ENCODE results near the gene TCF7L2.
A peak's percentile ranks its signal among the peaks of the same experiment; 100 is the strongest.

The TCF7L2 gene

DNA sequence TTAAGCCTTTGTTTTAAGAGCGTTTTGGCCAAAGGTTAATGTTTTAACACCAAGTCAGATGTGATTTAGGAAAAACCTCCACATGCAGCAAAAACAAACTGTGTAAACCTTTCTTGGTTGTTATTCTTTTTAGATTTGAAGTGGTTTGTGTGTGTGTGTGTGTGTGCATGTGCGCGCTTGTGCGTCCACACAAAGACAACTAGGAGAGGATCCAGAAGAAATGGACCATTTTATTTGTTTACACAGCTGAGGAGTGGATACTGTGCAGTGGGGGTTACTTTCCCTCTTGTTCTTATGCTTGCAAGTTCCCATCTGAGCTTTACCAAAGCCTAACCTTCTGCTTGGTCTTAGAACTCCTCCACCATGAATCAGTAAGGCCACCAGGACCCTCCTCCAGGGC lies 20.0 kb downstream of the TCF7L2 start:
- peaks cover 23% of the 10 kb centered on the region for H3K4me1 ChIP-seq (ENCODE audit: insufficient read depth, low read length, severe bottlenecking)
- TF ChIP-seq EZH2 (IDR thresholded peaks at IDR 0.05; ENCODE audit: borderline replicate concordance, low read length): no peak
- TF ChIP-seq, protein P1, sequence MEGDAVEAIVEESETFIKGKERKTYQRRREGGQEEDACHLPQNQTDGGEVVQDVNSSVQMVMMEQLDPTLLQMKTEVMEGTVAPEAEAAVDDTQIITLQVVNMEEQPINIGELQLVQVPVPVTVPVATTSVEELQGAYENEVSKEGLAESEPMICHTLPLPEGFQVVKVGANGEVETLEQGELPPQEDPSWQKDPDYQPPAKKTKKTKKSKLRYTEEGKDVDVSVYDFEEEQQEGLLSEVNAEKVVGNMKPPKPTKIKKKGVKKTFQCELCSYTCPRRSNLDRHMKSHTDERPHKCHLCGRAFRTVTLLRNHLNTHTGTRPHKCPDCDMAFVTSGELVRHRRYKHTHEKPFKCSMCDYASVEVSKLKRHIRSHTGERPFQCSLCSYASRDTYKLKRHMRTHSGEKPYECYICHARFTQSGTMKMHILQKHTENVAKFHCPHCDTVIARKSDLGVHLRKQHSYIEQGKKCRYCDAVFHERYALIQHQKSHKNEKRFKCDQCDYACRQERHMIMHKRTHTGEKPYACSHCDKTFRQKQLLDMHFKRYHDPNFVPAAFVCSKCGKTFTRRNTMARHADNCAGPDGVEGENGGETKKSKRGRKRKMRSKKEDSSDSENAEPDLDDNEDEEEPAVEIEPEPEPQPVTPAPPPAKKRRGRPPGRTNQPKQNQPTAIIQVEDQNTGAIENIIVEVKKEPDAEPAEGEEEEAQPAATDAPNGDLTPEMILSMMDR (IDR thresholded peaks at IDR 0.05; ENCODE audit: low read length): no peak
- H3K9me2 ChIP-seq (ENCODE audit: low read depth, low read length): no peaks in the 10 kb centered on the region
- H3K4me3 ChIP-seq (ENCODE audit: low read depth, low read length, poor library complexity, severe bottlenecking): no peak overlapping the region
- H3K4me2 ChIP-seq (ENCODE audit: low read length): no peak overlapping the region
- no peaks in the 10 kb centered on the region for H3K9me3 ChIP-seq (ENCODE audit: low read length)
- H3K36me3 ChIP-seq (ENCODE audit: insufficient read depth, low read length): peaks cover 62% of the 10 kb centered on the region
- H2AFZ ChIP-seq (ENCODE audit: low read length): no peak overlapping the region
- no peaks in the 10 kb centered on the region for H4K20me1 ChIP-seq (ENCODE audit: insufficient read depth, low read length)
- H3K9ac ChIP-seq (ENCODE audit: low read length): no peak overlapping the region
- H3K27me3 ChIP-seq (ENCODE audit: insufficient read depth, low read length): no peaks in the 10 kb centered on the region
- no peaks in the 10 kb centered on the region for H3F3A ChIP-seq (ENCODE audit: insufficient read depth, low read length)
- no peak overlapping the region for H3K27ac ChIP-seq (ENCODE audit: low read depth, low read length, poor library complexity, severe bottlenecking)
- peaks cover 31% of the 10 kb centered on the region for H3K79me2 ChIP-seq (ENCODE audit: insufficient read depth, low read length)

DNA sequence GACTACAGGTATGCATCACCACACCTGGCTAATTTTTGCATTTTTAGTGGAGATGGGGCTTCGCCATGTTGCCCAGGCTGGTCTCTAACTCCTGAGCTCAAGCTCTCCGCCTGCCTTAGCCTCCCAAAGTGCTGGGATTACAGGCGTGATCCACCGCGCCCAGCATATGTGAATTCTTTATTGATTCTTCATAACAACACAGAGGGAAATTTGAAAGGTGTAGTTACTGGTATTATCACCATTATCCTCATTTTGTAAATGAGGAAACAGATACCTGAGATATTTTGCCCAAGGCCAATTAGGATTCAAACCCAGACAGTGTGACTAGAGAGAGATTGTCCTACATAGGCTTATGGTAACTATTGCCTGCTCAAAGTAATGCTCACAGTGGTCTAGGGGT lies 22.6 kb downstream of the TCF7L2 start:
- TF ChIP-seq, protein P1 (IDR thresholded peaks at IDR 0.05; ENCODE audit: low read length): no peak
- no peak for TF ChIP-seq EZH2 (IDR thresholded peaks at IDR 0.05; ENCODE audit: borderline replicate concordance, low read length)
- Histone ChIP-seq H3K27ac (ENCODE audit: low read depth, low read length, poor library complexity, severe bottlenecking) (no peak overlapping the region), H3K4me3 (ENCODE audit: low read depth, low read length, poor library complexity, severe bottlenecking) (no peak overlapping the region), H3K9me3 (ENCODE audit: low read length) (no peaks in the 10 kb centered on the region), H3K4me1 (ENCODE audit: insufficient read depth, low read length, severe bottlenecking) (peaks cover 48% of the 10 kb centered on the region), H3K79me2 (ENCODE audit: insufficient read depth, low read length) (peaks cover 26% of the 10 kb centered on the region), H3K9ac (ENCODE audit: low read length) (no peak overlapping the region), H2AFZ (ENCODE audit: low read length) (no peak overlapping the region), H3K4me2 (ENCODE audit: low read length) (no peak overlapping the region), H3F3A (ENCODE audit: insufficient read depth, low read length) (no peaks in the 10 kb centered on the region), H3K36me3 (ENCODE audit: insufficient read depth, low read length) (peaks cover 60% of the 10 kb centered on the region), H4K20me1 (ENCODE audit: insufficient read depth, low read length) (no peaks in the 10 kb centered on the region), H3K27me3 (ENCODE audit: insufficient read depth, low read length) (no peaks in the 10 kb centered on the region), H3K9me2 (ENCODE audit: low read depth, low read length) (no peaks in the 10 kb centered on the region)

DNA sequence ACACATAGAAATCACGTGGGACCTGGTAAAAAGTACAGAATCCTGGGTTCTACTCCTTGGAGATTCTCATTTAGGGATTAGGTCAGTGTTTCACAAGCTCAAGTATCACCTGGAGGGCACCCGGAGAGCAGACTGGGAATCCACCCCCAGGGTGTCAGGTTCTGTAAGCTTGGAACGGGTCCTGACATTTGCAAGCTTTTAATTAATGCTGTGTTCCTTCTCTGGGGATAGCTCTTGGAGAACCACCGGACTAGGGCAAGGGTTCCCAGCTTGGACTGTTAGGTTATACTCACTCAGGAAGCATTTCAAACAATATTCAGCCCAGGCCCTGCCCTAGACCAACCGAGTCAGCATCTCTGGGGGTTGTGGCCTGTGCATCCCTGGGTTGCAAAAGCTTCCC lies 23.0 kb downstream of the TCF7L2 start:
- Histone ChIP-seq H2AFZ (ENCODE audit: low read length) (no peak overlapping the region), H3K36me3 (ENCODE audit: insufficient read depth, low read length) (peaks cover 58% of the 10 kb centered on the region), H3K4me1 (ENCODE audit: insufficient read depth, low read length, severe bottlenecking) (peaks cover 52% of the 10 kb centered on the region), H3K4me3 (ENCODE audit: low read depth, low read length, poor library complexity, severe bottlenecking) (no peak overlapping the region), H3K4me2 (ENCODE audit: low read length) (no peak overlapping the region), H3K9me3 (ENCODE audit: low read length) (no peaks in the 10 kb centered on the region), H3K79me2 (ENCODE audit: insufficient read depth, low read length) (peaks cover 26% of the 10 kb centered on the region), H3K9me2 (ENCODE audit: low read depth, low read length) (no peaks in the 10 kb centered on the region), H3F3A (ENCODE audit: insufficient read depth, low read length) (no peaks in the 10 kb centered on the region), H3K9ac (ENCODE audit: low read length) (no peak overlapping the region), H3K27ac (ENCODE audit: low read depth, low read length, poor library complexity, severe bottlenecking) (peak overlapping the region; percentile 13), H3K27me3 (ENCODE audit: insufficient read depth, low read length) (no peaks in the 10 kb centered on the region), H4K20me1 (ENCODE audit: insufficient read depth, low read length) (no peaks in the 10 kb centered on the region)
- TF ChIP-seq, protein P1 (IDR thresholded peaks at IDR 0.05; ENCODE audit: low read length): no peak
- no peak for TF ChIP-seq EZH2 (IDR thresholded peaks at IDR 0.05; ENCODE audit: borderline replicate concordance, low read length)
